HepG2 (cell line): ENCODE measurements around the gene GGA1. TPM values are rescaled to one million over a fixed set of nuclear protein-coding genes. Genes with fewer than 3 reads are reported as not detected.

Source experiments
- AFF4 ChIP-seq: sonication (generic); formaldehyde crosslinking; IDR thresholded peaks from 2 replicates; pipeline ENCODE4 v1.4.0; 2020; ENCODE audit warnings: missing genetic modification reagents
- ATF5 ChIP-seq: sonication (generic); formaldehyde crosslinking; IDR thresholded peaks from 2 replicates; pipeline ENCODE4 v1.4.0; 2020; ENCODE audit warnings: mild to moderate bottlenecking, low read depth, missing genetic modification reagents
- DPF2 ChIP-seq: sonication (generic); formaldehyde crosslinking; IDR thresholded peaks from 2 replicates; pipeline ENCODE4 v1.4.0; 2020; ENCODE audit warnings: mild to moderate bottlenecking, low read depth, missing genetic modification reagents, borderline replicate concordance
- EED ChIP-seq: sonication (generic); formaldehyde crosslinking; IDR thresholded peaks from 2 replicates; pipeline ENCODE4 v1.5.0; 2020; ENCODE audit warnings: mild to moderate bottlenecking, missing genetic modification reagents
- KDM1A ChIP-seq: IDR thresholded peaks from 2 replicates; pipeline ENCODE4 v1.6.1; 2016; ENCODE audit warnings: missing compliant biosample characterization
- KDM5B ChIP-seq: sonication (generic); formaldehyde crosslinking; IDR thresholded peaks from 2 replicates; pipeline ENCODE4 v1.4.0; 2020; ENCODE audit warnings: missing genetic modification reagents, mild to moderate bottlenecking, borderline replicate concordance
- MZF1 ChIP-seq: sonication (generic); formaldehyde crosslinking; IDR thresholded peaks from 2 replicates; pipeline ENCODE4 v1.8.1; 2023; ENCODE audit warnings: mild to moderate bottlenecking, missing genetic modification reagents, borderline replicate concordance
- PATZ1 ChIP-seq: sonication (generic); formaldehyde crosslinking; IDR thresholded peaks from 2 replicates; pipeline ENCODE4 v1.4.0; 2020; ENCODE audit warnings: missing genetic modification reagents
- RFX1 ChIP-seq: fragments of 450-650 bp; IDR thresholded peaks from 2 replicates; pipeline ENCODE4 v1.6.1; 2017
- TP53 ChIP-seq: sonication (generic); formaldehyde crosslinking; conservative IDR thresholded peaks from 2 replicates; pipeline ENCODE4 v1.4.0; 2020; ENCODE audit warnings: missing genetic modification reagents
- XRCC5 ChIP-seq: fragments of 200-400 bp; formaldehyde crosslinking; optimal IDR thresholded peaks from 2 replicates; pipeline ENCODE3; 2017; ENCODE audit warnings: mild to moderate bottlenecking, low read length
- ZHX1 ChIP-seq: sonication (generic); formaldehyde crosslinking; IDR thresholded peaks from 2 replicates; pipeline ENCODE4 v1.8.1; 2022; ENCODE audit warnings: low read depth, mild to moderate bottlenecking, missing genetic modification reagents
- ZNF383 ChIP-seq: sonication (generic); formaldehyde crosslinking; IDR thresholded peaks from 2 replicates; pipeline ENCODE4 v1.4.0; 2020; ENCODE audit warnings: missing genetic modification reagents, mild to moderate bottlenecking, borderline replicate concordance
- ZNF562 ChIP-seq: sonication (generic); formaldehyde crosslinking; IDR thresholded peaks from 2 replicates; pipeline ENCODE4 v1.8.0; 2022; ENCODE audit warnings: missing genetic modification reagents, borderline replicate concordance
- ZNF569 ChIP-seq: sonication (generic); formaldehyde crosslinking; IDR thresholded peaks from 2 replicates; pipeline ENCODE4 v1.5.0; 2020; ENCODE audit warnings: mild to moderate bottlenecking, missing genetic modification reagents, moderate library complexity, borderline replicate concordance
- ZNF572 ChIP-seq: sonication (generic); formaldehyde crosslinking; IDR thresholded peaks from 2 replicates; pipeline ENCODE4 v1.5.1; 2020; ENCODE audit warnings: mild to moderate bottlenecking, missing genetic modification reagents
- ZNF766 ChIP-seq: sonication (generic); formaldehyde crosslinking; IDR thresholded peaks from 2 replicates; pipeline ENCODE4 v1.5.0; 2020; ENCODE audit warnings: missing genetic modification reagents, borderline replicate concordance
- ZNF775 ChIP-seq: sonication (generic); formaldehyde crosslinking; IDR thresholded peaks from 2 replicates; pipeline ENCODE4 v1.4.0; 2020; ENCODE audit warnings: missing genetic modification reagents, mild to moderate bottlenecking, moderate library complexity, borderline replicate concordance
- ZSCAN20 ChIP-seq: sonication (generic); formaldehyde crosslinking; IDR thresholded peaks from 2 replicates; pipeline ENCODE4 v1.4.0; 2020; ENCODE audit warnings: missing genetic modification reagents, mild to moderate bottlenecking, borderline replicate concordance
- polyA plus RNA-seq, 8 experiments: library from polyadenylated mRNA; depleted of rRNA in 3 of 8; stranded (reverse) in 7 of 8; unstranded in 1 of 8; fragments of >200 nt; fragmentation: Illumina TruSeq in 4 of 8; extraction: Trizol in 4 of 8; gene quantifications; 2 replicates each; pipeline versions ENCODE4 v1.2.1 to v1.2.3, GENCODE V29; 2011 to 2016; ENCODE audit warnings: low read depth in 4 of 8, missing spikeins in 1 of 8, mixed read lengths in 1 of 8; ENCODE audit not compliant: insufficient read depth in 1 of 8
- total RNA-seq, 5 experiments: library from RNA; depleted of rRNA; stranded (reverse); fragments of >200 nt; fragmentation: Illumina TruSeq; extraction: Trizol; gene quantifications; 2 replicates each; pipeline ENCODE4 v1.2.3, GENCODE V29; 2016; ENCODE audit warnings: low read depth in 1 of 5

Gene GGA1
- total and polyA plus RNA-seq, 2 of the 13 experiments (the other 11 are each of a cell fraction or from before 2014, with no cell fraction given), result 29.1 to 87.2 TPM

GRCh38 chr22:37674951-37675929 is 66.6 kb downstream of the GGA1 start, which contains the start of gene LGALS1 (continued):
- TF ChIP-seq AFF4 (CRISPR knock-in tag) (no peak), DPF2 (CRISPR knock-in tag) (0 out of 2 replicates have a peak, but pooled peaks have one; percentile 27), EED (no peak), PATZ1 (CRISPR knock-in tag) (peak; percentile 96), ZNF569 (CRISPR knock-in tag) (no peak), MZF1 (CRISPR knock-in tag) (no peak), ZHX1 (CRISPR knock-in tag) (no peak), RFX1 (no peak), TP53 (no peak), ZNF383 (CRISPR knock-in tag) (no peak), ZNF562 (CRISPR knock-in tag) (no peak), ZNF775 (CRISPR knock-in tag) (no peak), ZNF572 (CRISPR knock-in tag) (no peak), XRCC5 (peak; percentile 49), ZSCAN20 (CRISPR knock-in tag) (no peak), ZNF766 (CRISPR knock-in tag) (no peak), ATF5 (no peak), KDM1A (CRISPR knock-in tag) (peak; percentile 66; the same call in 1 of the 2 replicates), KDM5B (CRISPR knock-in tag) (peak; percentile 45; the same call in 1 of the 2 replicates)
